SKM-1 (cell line): ENCODE results near the gene PTCSC3.
"Not testable (repeated sequence)": the region's sequence is repeated elsewhere in the genome, so short reads cannot be mapped to it uniquely, and the experiment has no call there.

Source experiments
- DNase-seq: peaks from one replicate; lab custom pipeline; 2025; ENCODE audit not compliant: unreplicated experiment; lab: John Stamatoyannopoulos, UW

PTCSC3 gene

DNA sequence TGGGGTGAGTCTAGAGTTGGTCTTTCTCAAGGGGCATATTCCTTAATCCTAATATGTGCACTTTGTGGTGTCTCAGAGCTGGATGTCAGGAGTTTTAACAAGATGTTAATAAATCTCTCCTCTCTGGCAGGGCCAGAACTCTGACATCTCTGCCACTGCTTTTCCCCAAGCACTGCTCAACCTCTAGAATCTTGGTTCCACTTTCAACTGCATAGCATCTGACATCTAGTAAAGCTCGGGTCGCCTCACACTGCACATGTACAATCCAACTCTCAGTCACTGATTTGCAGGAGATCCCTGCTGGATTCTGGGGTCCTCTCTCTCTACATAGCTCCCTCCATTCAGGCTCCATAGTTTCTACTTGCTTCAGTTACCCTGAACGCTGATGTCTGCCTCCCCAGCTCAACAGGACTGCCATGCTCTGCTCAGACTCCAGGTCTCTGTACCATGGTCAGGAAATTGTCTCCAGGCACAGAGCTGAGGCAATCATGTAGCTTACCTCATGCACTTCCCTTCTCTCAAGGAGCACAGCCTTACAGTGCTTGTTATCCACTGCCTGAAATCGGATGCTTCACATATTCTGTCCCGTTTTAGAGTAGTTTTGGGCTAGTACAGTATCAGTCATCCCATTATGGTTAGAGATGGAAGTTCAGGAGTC is 1.6 kb downstream of the PTCSC3 start:
- no peak for DNase-seq

DNA sequence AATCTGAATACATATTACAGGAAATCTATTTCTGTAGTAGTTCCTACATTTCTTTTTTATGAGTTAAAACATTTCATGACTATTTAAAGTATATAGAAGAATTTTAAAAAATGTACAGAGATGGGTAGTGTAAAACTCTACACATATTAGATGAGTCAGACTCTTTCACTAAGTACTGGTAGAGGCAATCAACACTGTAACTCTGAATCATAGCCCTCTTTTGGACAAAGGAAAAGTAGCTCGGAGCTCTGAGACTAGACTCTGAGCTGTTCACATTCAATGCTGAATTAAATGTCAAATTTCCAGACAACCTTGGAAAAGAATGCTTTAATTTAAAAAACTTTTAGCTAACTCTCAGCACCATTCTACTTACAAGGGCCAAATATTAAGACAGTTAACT is 3.4 kb downstream of the PTCSC3 start:
- DNase-seq, result no peak

DNA sequence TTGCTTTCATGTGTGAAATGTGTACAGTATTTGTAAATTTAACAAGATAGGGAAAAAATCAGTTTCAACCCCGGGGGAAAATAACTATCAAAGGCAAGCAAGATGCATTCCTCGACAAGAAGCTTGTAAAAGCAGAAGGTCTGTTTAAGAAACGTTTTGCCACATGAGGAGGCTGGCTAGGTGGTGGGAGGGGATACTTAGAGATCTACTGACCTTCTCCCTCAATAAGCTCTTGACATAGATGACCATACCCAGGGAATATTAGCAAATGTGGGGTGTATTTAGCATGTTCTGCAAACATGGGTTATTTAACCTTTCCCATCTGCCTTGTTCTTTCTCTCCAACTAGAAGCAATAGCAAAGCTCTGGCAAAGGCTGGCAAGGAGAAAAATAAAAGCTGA is 4.9 kb downstream of the PTCSC3 start:
- DNase-seq, result no peak

DNA sequence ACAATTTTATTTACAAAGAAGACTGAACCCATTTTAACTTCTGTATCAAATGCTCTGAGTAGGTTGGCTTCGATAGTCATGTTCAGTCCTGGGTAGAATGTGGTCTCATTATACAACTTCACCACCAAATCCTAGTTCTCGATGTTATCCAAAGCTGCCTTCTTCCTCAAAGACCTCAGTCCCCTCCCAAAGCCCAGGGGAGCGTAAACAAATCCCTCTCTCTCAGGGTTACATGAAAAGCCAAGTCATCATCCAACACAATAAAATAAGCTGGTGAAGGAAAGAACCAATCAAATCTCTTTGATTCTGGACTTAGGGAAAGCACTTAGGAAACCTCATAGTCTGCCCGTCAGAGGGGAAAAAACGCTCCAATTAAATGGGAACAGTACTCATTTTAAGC is 9.1 kb downstream of the PTCSC3 start:
- DNase-seq, result no peak

DNA sequence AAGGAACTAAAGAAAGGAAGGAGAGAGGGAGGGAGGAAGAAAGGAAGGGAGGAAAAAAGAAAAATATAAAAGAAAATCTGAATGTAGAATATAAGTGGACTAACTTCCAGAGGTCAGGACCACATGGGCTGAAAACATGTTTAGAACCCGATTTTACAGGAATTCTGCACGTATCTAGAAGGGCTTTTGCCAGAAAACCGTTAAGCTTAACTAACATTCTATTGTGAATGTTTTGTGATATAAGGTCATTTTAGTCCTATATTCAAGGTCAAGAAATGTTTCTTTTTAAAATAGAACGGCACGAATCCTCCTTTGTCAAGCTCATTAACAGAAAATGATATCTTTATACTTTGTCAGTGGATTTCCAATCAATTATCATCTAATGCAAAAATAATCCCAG is 13.1 kb downstream of the PTCSC3 start:
- DNase-seq, result no peak

DNA sequence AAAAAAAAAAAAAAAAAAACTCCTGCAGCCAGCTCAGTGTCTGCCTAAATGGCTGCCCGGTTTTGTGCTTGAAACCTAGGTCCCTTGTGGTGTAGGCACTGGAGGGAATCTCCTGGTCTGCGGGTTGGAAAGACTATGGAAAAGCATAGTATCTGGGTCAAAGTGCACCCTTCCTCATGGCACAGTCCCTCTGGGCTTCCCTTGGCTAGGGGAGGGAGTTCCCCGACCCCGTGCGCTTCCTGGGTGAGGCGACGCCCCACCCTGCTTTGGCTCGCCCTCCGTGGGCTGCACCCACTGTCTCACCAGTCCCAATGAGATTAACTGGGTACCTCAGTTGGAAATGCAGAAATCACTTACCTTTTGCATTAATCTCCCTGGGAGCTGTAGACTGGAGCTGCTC is 14.3 kb downstream of the PTCSC3 start:
- DNase-seq, result no peak

DNA sequence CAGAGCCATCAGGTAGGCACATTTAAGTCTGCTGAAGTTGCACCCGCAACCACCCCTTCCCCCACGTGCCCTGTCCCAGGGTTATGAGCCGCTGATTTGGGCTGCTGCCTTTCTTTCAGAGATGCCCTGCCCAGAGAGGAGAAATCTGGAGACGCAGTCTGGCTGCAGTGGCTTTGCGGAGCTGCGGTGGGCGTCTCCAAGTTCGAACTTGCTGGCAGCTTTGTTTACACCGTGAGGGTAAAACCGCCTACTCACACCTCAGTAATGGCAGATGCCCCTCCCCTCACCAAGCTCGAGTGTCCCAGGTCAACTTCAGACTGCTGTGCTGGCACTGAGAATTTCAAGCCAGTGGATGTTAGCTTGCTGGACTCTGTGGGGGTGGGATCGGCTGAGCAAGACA is 14.7 kb downstream of the PTCSC3 start:
- no peak for DNase-seq

DNA sequence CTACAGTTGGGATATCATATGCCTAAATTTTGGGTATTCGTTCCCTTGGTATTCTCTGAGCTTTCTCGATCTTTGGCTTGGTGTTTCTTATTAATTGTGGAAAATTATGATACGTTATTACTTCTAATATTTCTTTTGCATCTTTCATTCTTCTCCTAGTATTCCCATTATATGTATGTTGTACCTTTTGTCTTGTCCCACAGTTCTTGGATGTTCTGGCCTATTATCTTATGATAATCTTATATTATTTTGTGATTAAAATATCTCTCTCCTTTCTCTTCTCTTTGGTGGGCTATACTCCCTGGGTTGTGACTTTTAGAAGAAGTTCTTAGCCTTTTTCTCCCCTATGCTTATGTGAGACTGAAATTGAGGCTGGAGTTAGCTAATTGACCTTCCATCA is 25.2 kb downstream of the PTCSC3 start:
- no peak for DNase-seq

DNA sequence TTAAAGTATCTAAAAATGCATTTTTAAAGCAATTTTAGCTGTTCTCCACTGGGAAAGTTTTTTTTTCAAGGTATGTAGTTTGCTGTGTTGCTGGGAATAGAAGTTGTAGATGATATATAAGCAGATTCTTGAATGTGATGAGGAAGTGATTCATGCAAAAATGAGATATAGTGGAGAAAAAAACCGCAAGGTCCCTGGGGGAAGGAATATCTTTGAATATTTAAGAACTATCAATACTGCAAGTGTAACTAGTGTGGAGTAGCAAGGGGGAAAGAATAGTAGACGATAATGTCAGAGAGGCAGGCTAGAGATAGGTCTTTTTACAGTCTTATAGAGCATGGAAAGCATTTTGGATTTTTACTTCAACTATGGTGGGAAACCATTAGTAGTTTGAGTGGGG is 42.5 kb downstream of the PTCSC3 start:
- no peak for DNase-seq

DNA sequence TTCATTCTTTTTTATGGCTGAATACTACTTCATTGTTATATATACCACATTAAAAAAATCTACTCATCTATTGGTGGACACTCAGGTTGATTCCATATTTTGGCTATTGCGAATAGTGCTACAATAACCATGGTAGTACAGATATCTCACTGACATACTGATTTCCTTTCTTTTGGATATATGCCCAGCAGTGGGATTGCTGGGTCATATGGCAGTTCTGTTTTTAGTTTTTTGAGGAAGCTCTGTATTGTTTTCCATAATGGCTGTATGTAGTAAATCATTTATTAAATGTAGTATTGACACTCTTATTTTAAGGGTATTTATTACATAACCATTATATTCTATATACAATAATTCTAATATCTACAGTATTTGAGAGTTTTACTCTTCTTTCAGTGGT is 43.7 kb downstream of the PTCSC3 start:
- no peak for DNase-seq

DNA sequence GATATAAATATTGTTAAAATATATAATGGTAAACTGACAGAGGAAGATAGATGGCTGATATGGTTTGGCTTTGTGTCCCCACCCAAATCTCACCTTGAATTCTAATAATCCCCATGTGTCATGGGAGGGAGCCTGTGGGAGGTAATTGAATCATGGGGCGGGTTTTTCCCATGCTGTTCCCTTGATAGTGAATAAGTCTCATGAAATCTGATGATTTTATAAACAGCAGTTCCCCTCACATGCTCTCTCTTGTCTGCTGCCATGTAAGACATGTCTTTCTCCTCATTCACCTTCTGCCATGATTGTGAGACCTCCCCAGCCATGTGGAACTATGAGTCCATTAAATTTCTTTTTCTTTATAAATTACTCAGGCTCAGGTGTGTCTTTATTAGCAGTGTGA is 46.3 kb downstream of the PTCSC3 start:
- no peak for DNase-seq

DNA sequence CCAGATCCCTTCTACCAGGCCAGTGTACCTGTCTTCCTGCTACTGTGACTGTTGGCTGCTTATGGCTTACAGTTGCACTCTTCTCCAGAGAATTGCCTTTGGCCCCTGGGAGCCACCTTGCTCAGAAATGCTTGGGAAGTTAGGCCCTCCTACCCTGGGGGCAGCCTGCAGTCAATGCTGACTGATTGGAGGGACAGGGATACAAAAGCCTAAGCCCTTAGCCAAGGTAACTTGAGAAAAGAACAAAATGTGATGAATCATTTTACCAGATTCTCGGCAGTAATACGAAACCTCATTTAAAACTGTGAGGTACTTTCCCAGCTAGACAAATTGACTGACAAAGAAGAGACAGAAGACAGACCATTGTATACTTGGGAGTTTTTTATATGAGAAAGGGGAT is 47.3 kb downstream of the PTCSC3 start:
- no peak for DNase-seq

DNA sequence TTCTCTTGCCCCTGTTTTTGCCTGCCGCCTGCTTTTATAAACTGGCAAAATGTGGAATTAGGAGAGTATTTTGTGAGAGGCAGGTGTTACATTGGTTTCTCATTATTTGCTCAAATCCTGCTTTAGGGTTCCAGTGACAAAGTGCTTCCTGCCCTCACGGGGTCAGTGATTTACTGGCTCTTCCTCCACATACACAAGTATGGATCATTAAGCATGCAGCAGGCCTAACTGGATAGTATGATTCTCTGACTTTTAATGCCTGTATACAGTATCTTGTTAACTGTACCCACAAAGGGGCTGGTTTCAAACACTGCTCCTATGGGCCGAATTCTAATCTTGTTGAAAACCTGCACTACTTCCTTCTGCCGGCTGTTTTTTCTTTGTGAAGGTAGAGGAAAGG is 63.2 kb downstream of the PTCSC3 start:
- DNase-seq, result no peak

DNA sequence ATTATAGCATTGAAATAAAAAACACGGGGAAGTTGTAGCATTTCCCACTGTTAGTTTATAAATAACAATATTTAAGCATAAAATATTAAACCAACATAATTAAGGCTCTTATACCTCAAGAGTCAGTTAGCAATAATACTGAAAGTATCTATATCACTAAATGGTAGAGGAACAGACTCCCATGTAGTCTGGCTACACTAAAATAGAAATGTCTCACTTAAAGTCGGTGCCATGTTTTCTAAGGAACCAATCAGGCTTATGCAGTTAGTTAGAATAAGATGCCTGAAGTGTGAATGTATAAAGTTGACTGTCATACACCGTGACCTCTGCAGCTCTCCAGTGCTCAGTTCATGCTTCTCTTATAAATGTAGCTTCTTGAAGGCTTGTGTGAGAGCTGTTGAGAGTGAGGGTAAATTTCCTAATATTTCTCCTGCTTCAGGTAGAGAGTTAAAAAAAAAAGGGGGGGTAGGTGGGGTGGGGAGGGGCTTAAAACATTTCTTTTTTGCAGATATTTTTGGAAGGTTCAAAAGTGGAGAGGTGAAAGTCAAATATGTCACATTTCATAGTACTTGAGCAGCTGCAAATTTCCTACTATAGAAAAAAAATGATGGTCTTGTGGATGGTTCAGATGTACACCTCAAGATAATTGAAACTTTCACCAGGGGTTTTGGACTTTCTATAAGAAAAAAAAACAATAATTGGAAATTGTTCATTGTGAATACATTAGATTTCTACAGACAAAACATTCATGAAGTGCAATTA is 64.5 kb downstream of the PTCSC3 start:
- no peak for DNase-seq

DNA sequence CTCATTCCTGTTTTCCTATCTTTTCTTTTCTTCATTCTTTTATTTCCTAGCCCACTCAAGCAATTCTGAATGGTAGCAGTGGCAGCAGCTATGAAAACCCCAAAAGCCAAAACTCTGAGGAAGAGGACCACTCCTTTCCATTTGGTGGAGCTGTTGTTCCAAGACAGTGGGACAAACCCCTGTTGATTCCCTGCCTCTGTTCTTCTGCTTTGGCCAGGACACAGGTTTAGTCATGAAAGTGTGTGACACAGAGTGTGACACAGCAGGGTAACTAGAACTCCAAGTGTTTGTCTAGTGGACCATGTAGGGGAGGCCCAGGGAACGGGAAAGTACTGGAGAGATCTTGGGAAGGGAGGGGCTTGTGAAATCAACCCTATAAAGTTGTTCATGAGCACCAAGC is 71.1 kb downstream of the PTCSC3 start:
- DNase-seq, result no peak

DNA sequence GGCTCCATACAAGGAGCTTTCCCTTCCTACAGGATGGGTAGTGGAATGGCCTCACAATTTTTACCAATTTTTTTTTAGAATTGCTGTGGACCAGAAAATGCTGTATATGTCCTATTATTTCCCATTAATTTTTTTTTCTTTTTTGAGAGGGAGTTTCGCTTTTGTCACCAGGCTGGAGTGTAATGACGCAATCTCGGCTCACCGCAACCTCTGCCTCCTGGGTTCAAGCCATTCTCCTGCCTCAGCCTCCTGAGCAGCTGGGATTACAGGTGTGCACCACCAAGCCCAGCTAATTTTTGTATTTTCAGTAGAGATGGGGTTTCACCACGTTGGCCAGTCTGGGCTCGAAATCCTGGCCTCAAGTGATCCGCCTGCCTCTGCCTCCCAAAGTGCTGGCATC is 72.3 kb downstream of the PTCSC3 start:
- DNase-seq, result not testable (repeated sequence)

DNA sequence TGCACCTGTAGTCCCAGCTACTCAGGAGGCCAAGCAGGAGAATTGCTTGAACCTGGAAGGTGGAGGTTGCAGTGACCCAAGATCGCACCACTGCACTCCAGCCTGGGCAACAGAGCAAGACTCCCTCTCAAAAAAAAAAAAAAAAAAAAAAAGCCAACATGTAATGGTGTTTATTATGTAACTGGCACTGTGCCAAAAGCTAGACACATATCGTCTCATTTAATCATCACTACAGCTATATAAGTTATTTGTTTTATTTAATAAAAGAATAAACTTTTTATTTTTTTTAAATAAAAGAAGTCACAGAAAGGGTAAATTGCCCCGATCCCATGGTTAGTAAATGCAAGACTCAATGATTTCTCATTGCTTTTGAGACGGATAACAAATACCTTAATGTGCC is 76.9 kb downstream of the PTCSC3 start:
- no peak for DNase-seq

DNA sequence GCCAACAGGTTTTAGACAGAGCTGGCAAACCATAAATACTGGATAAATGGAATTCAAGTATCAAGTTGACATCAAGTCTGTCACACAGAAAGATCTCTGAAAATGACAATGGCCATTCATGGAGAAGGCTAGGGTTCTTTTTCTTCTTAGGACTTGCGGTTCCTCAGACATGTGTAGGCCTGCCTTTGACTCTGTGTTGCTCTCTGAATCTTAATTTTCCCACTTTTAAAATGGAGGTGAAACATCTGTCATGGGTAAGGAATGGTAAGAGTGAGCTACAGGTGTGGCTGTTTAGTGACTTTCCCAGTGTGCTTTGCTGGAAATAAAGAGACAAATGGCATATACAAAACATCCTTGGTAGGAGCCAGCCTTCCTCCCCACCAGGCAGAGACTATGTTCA is 79.2 kb downstream of the PTCSC3 start:
- no peak for DNase-seq

DNA sequence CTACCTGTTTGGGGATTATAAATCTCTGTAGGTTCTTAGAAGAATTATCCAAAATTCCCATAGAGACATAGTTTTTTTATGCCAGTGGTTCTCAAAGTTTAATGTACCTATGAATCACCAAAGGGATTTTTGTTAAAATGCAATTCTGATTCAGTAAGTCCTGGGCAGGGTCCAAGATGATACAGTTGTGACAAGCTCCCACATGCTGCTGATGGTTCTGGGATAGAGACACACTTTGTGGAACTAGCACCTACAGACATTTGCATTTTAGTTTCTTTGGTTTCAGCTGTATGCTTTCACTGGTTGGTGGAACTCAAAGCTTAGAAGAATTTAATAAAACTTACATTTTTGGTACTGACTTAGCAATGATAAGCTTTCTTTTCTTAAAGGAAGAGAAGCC is 80.4 kb downstream of the PTCSC3 start:
- no peak for DNase-seq

DNA sequence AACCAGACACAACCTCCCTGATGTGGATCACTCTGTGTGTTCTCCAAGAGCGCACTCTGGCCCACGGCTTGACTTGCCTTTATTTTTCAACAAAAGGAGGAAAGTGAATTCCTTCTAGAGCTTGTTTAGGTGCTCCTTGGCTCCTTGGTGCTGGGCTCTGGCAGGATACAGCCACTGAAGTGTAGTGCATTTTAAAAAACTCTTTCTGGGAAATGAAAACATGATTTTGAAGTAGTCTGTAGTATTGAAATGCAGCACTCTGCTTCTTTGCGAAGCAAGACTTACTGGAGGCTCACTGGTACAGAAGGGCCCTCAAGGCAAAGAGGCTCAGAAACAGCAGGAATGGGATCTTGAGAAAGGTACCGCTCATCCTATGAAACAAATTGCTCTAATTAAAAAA is 81.6 kb downstream of the PTCSC3 start:
- no peak for DNase-seq

DNA sequence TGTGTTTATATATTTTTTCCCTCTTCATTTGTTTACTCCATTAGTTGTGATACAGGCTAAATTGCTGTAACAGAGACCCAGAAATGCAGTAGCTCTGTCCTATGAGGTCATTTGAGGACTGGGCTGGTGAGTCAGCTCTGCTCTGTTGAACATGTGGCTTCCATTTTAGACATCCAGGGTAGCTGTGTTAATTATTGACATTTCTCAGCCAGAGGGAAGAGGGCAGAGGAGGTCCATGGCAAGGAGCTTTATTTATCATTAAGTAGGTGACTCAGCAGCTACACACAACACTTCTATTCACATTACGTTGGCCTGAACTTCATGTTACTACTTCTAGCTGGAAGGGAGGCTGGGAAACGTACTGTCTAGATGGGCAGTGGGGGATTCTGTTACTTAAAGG is 85.4 kb downstream of the PTCSC3 start:
- no peak for DNase-seq

DNA sequence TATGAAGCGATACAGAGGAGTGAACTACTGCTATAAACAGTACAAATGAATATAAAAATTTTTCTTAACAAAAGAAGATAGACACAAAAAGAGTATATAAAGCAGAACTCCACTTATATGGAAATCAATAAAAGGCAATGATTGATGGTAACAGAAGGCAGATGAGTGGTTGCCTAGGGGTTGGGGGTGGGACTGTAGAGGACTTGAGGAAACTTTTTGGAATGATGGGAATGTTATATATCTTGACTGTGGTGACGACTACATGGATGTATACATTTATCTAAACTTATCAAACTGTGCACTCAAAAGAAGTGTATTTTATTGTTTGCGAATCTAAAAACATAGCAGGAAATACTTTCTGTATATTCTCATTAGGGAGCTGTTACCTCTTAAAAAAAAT is 89.1 kb downstream of the PTCSC3 start:
- no peak for DNase-seq
